Measurements from ENCODE around the gene AFF1. TPM values are rescaled to one million over a fixed set of nuclear protein-coding genes. Genes with fewer than 3 reads are reported as not detected.
"Not testable (repeated sequence)": the region's sequence is repeated elsewhere in the genome, so short reads cannot be mapped to it uniquely, and the experiment has no call there.

AFF1 gene
- total RNA-seq, 1 donor: 21.9 TPM

DNA sequence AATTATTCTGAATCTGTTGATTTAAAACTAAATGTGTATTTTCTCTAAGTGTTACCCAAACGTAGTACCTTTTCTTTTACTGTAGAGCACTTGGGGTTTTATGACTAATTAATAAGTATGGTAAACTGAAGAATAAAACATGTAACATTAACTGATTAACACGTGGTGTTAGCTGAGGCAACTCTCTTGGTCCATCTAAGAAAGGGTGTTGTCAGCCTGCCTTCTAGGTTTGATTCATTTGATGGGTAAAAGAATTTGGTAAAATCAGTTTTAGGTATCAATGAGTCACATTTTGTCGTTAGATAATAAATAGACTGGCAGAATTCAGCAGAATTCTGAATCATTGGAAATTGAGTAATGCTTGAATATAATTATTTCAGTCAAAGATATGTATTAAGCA is 99.7 kb downstream of the AFF1 start:
- H3K4me3 ChIP-seq (ENCODE audit: low read depth, low read length): no peak overlapping the region
- no peak for TF ChIP-seq CTCF (IDR thresholded peaks at IDR 0.05; ENCODE audit: insufficient read depth, low read length)
- DNase-seq (ENCODE audit: low read depth): no peak

DNA sequence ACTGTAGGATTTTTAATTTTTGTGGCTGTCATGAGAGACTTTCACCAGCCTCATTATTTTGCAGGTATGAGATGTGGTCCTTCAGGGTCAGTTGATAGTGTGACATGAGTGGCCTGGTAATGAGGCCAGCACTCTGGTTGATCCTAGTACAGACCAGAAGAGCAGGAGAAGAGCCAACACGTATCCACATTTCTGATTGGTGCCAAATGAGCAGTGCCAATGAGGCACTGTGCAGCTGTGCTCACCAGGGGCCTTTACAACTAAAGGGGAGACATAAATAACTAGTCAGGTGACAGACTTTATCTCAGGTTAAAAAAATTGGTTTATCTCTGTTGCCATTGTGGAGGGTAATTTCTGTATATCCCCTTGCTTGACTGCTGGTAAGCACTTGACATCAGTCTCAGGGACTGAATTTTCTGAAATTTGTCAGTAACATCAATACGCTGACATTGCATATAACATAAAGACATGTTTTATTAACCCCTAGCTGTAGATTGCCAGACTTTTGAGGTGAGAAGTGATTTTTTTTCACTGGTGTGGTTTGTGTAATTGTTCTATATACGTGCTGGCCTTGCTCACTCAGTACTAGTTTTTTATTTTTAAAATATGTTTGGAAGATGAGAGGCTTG is 101.2 kb downstream of the AFF1 start:
- no peak for TF ChIP-seq CTCF (IDR thresholded peaks at IDR 0.05; ENCODE audit: insufficient read depth, low read length)
- no peak for DNase-seq (ENCODE audit: low read depth)
- H3K4me3 ChIP-seq (ENCODE audit: low read depth, low read length): no peak overlapping the region

DNA sequence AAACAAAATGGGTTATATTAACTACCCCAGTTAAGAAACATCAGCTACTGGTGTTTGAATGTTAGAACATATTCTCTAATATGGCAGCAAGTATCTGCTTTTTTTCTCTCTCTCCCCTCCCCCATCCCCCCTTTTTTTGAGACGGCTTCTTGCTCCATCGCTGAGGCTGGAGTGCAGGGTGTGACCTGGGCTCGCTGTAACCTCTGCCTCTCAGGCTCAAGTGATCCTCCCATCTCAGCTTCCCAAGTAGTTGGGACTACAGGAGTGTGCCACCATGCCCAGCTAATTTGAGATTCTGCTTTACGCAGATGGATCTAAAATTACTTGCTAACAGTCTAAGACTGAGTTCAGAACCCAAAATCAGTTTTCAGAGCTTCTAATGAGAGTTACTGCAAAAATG is 101.9 kb downstream of the AFF1 start:
- TF ChIP-seq CTCF (IDR thresholded peaks at IDR 0.05; ENCODE audit: insufficient read depth, low read length): no peak
- no peak overlapping the region for H3K4me3 ChIP-seq (ENCODE audit: low read depth, low read length)
- DNase-seq (ENCODE audit: low read depth): no peak

DNA sequence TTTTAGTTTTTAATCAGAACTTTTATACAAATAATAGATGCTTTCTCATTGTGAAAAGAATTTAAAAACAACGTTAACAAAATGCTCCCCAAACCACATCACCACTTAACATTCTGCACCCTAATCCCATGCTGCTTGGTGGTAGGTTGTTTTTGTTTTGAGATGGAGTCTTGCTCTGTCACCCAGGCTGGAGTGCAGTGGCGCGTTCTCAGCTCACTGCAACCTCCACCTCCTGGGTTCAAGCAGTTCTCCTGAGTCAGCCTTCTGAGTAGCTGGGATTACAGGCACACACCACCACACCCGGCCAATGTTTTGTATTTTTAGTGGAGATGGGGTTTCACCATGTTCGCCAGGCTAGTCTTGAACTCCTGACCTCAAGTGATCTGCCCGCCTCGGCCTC is 102.4 kb downstream of the AFF1 start:
- DNase-seq (ENCODE audit: low read depth); H3K4me3 ChIP-seq (ENCODE audit: low read depth, low read length): not testable (repeated sequence)

GRCh38 chr4:87037671-87038334 is 103.0 kb downstream of the AFF1 start:
- TF ChIP-seq CTCF (IDR thresholded peaks at IDR 0.05; ENCODE audit: insufficient read depth, low read length): no peak
- H3K4me3 ChIP-seq (ENCODE audit: low read depth, low read length): no peak overlapping the region
- no peak for DNase-seq (ENCODE audit: low read depth)

DNA sequence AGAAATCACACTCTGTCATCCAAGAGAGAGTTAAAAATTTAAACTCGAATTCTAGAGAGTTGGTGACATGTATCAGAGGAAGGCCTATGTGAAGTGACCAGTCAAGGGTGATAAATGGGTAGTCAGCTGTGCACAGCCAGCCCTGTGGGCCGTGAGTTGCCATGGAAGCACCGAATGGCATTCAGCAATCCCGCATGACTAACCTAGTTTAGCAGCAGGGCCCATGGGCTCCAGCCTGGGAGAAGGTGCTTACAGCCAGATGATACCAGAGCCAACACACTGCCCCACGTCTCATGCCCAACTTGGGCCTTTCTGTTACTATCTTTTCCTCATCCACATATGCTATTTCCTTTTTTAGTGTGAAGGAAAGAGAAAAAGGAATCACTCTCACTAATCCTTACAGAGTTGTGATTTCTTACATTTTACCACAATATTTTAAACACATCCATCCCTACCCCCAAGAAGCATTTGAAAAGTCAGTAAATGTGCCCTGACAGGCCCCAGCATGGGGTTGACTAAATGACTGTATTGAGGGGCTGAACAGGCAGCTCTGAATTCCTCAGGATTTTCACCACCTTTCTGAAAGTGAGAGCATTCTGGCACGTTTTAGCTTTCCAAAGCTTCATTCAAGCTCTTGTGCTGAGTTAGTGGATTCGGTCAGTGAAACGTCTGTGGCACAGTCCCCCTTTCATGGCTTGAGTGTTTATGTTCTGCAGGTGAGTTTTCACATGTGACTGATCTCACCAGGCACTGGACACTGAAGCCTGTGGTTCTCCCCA is 104.2 kb downstream of the AFF1 start:
- no peak overlapping the region for H3K4me3 ChIP-seq (ENCODE audit: low read depth, low read length)
- no peak for TF ChIP-seq CTCF (IDR thresholded peaks at IDR 0.05; ENCODE audit: insufficient read depth, low read length)
- peak; percentile 81 for DNase-seq (ENCODE audit: low read depth)

DNA sequence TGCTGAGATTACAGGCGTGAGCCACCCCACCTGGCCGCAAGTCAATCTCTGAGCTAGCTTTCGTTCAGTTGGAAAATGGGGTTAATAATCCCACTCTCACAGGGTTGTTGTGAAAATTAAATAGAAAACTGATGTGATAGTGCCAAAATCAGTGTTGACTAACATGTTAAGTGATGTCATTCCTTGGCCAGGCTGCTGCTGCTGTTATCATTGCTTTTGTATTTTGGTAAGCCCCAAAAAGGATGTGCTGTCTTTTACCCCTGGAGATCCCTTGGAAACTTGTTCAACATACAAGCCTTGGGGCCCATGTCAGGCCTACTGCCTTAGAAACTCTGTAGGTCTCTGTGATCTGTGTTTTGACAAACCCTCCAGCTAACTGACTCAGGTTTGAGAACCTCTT is 106.3 kb downstream of the AFF1 start:
- peak; percentile 81 for DNase-seq (ENCODE audit: low read depth)
- no peak for TF ChIP-seq CTCF (IDR thresholded peaks at IDR 0.05; ENCODE audit: insufficient read depth, low read length)
- H3K4me3 ChIP-seq (ENCODE audit: low read depth, low read length): no peak overlapping the region

All from fibroblast of the aortic adventitia (primary cell).